ENCODE measurements around the gene TGFBR1. TPM values are rescaled to one million over a fixed set of nuclear protein-coding genes. Genes with fewer than 3 reads are reported as not detected.

TGFBR1 gene
- total RNA-seq, 1 donor = 51.0 TPM

GRCh38 chr9:99197987-99198386 is 93.1 kb downstream of the TGFBR1 start:
- TF ChIP-seq CTCF (IDR thresholded peaks at IDR 0.05; ENCODE audit: insufficient read depth, low read depth, low read length) = no peak
- no peak overlapping the region for H3K4me3 ChIP-seq (ENCODE audit: low read depth, low read length)
- no peak for DNase-seq (ENCODE audit: low read depth)

GRCh38 chr9:99199938-99200539 is 95.1 kb downstream of the TGFBR1 start:
- no peak for TF ChIP-seq CTCF (IDR thresholded peaks at IDR 0.05; ENCODE audit: insufficient read depth, low read depth, low read length)
- no peak overlapping the region for H3K4me3 ChIP-seq (ENCODE audit: low read depth, low read length)
- no peak for DNase-seq (ENCODE audit: low read depth)

GRCh38 chr9:99201603-99202002 is 96.7 kb downstream of the TGFBR1 start:
- TF ChIP-seq CTCF (IDR thresholded peaks at IDR 0.05; ENCODE audit: insufficient read depth, low read depth, low read length) = no peak
- no peak for DNase-seq (ENCODE audit: low read depth)
- H3K4me3 ChIP-seq (ENCODE audit: low read depth, low read length) = no peak overlapping the region

Small RNA genes lying within 50 kb of the gene (small RNA-seq; reads per million reads assigned to genes)
- gene RN7SL794P (not detected), gene RNA5SP290 (not detected)

Other genes starting within 250 kb of the TGFBR1 start
- gene COL15A1, start 161.2 kb upstream of the TGFBR1 start, total RNA-seq = 1.7 and 19.0 TPM in 2 replicates
- 55.4 and 64.8 TPM in 2 replicates for gene ALG2, start 116.8 kb downstream of the TGFBR1 start, total RNA-seq
- 94.7 and 119 TPM in 2 replicates for gene SEC61B, start 117.2 kb downstream of the TGFBR1 start, total RNA-seq

Data from fibroblast of villous mesenchyme (primary cell).